ENCODE data around the gene OLIG1.

DNA sequence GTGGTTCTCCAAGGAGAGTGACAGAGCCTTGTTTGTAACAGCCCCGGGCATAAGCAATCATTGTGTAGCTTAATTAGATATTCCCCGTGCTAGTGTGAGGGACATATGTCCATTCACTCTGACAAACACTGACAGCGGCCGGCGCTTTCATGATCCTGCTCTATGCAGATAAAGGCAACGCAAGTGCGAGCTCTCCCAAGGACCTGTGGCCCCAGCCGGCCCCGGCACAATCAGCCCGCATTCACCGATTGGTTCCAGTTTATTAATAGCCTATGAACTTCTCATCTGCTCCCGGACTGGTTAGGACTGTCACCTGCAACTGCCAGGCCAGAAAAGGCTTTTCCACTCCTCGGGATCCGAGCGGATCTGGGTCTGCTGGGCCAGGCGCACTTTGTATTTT is 18.0 kb upstream of the OLIG1 start:
- TF ChIP-seq, protein P1, sequence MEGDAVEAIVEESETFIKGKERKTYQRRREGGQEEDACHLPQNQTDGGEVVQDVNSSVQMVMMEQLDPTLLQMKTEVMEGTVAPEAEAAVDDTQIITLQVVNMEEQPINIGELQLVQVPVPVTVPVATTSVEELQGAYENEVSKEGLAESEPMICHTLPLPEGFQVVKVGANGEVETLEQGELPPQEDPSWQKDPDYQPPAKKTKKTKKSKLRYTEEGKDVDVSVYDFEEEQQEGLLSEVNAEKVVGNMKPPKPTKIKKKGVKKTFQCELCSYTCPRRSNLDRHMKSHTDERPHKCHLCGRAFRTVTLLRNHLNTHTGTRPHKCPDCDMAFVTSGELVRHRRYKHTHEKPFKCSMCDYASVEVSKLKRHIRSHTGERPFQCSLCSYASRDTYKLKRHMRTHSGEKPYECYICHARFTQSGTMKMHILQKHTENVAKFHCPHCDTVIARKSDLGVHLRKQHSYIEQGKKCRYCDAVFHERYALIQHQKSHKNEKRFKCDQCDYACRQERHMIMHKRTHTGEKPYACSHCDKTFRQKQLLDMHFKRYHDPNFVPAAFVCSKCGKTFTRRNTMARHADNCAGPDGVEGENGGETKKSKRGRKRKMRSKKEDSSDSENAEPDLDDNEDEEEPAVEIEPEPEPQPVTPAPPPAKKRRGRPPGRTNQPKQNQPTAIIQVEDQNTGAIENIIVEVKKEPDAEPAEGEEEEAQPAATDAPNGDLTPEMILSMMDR (IDR thresholded peaks at IDR 0.05; ENCODE audit: low read depth, low read length, poor library complexity, severe bottlenecking): no peak
- no peak for TF ChIP-seq EZH2phosphoT487 (IDR thresholded peaks at IDR 0.05; ENCODE audit: borderline replicate concordance, low read length)

Data from DOHH2 (cell line).